ENCODE data around the gene ZSWIM1.
"Not testable (repeated sequence)": the region's sequence is repeated elsewhere in the genome, so short reads cannot be mapped to it uniquely, and the experiment has no call there.

Gene ZSWIM1

GRCh38 chr20:45890077-45890984 is 9.3 kb downstream of the ZSWIM1 start:
- peak; percentile 81 for DNase-seq

DNA sequence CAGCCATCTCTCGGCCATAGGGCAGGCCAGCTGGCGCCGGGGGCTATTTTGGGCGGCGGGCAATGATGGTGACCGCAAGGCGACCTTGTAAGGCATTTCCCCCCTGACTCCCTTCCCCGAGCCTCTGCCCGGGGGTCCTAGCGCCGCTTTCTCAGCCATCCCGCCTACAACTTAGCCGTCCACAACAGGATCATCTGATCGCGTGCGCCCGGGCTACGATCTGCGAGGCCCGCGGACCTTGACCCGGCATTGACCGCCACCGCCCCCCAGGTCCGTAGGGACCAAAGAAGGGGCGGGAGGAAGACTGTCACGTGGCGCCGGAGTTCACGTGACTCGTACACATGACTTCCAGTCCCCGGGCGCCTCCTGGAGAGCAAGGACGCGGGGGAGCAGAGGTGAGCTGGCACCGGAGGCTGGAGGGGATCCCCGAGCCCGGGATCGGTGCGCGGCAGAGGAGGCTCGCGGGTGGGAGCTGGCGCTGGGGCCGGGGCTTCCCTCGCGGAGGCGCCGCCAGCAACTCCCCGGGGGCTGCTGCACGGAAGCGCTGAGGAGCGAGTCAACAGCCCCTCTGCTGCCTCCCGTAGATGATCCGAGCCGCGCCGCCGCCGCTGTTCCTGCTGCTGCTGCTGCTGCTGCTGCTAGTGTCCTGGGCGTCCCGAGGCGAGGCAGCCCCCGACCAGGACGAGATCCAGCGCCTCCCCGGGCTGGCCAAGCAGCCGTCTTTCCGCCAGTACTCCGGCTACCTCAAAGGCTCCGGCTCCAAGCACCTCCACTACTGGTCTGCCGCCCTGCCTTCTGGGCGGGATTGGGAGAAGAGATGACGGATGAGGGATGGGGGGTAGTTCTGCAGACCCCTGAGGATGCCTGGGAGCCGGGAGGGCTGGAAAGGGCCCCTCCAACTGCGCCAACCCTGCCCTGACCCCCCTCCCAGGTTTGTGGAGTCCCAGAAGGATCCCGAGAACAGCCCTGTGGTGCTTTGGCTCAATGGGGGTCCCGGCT is 10.3 kb downstream of the ZSWIM1 start, which contains the start of the genes CTSA and NEURL2:
Gene CTSA (plus strand): TSS at position 351 of the 999 bp plus-strand sequence. CDS start 234 bp downstream, at position 585.
Gene NEURL2 (minus strand): TSS at position 224 of the 999 bp plus-strand sequence. CDS start 217 bp downstream, at position 7.
- peak; percentile 92 for DNase-seq

- DNase-seq = peak; percentile 11
Measured at GRCh38 chr20:45892049-45892825, 11.2 kb downstream of the ZSWIM1 start.

DNA sequence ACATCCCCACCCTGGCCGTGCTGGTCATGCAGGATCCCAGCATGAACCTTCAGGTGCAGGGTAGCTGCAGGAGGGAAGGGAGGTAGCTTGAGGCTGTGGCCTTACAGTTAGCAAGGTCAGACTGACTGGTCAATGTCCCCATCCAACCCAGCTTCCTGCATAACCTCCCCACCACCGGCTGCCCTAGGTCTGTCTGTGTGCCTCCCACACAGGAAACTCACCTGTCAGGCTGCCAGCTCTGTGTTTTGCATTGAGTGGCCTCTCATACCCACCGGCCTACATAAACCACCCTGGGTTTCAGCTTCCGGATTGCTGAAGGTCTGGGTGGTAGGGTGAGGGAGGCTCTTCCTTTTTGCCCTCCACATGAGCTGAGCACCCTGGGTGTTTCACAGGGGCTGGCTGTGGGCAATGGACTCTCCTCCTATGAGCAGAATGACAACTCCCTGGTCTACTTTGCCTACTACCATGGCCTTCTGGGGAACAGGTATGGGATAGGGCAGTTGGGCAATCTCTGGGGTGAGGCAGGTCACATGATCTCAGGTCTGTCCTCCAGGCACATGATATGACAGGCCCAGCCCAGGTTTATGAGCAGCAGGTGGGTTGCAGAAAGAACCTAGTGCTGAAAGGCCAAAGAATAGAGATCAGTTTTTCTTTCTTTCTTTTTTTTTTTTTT is 11.9 kb downstream of the ZSWIM1 start:
- no peak for DNase-seq

DNA sequence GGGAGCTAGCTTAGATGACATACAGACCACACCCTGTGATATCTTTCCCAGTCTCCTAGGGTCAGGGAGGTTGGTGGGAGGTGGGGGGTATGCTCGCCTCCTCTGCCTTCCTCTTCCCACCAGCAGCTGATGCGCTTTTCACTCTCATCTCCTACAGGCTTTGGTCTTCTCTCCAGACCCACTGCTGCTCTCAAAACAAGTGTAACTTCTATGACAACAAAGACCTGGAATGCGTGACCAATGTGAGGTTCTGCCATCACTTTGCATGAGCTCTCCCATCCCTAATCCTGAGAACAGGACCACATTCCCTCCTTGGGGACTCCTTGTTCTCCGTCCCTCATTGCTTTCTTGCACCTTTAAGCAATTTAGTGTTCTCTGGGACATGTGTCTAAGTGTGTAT is 12.8 kb downstream of the ZSWIM1 start:
- DNase-seq = no peak

DNA sequence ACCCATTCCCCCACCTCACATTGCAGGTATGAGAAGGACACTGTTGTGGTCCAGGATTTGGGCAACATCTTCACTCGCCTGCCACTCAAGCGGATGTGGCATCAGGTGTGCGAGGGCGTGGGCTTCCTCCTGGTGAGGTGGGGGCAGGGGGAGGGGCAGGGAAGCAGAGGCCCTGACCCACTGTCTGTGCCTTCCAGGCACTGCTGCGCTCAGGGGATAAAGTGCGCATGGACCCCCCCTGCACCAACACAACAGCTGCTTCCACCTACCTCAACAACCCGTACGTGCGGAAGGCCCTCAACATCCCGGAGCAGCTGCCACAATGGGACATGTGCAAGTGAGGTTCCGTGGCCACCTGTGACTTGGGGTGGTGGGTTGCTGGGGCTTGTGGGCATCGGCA is 13.8 kb downstream of the ZSWIM1 start:
- no peak for DNase-seq

DNA sequence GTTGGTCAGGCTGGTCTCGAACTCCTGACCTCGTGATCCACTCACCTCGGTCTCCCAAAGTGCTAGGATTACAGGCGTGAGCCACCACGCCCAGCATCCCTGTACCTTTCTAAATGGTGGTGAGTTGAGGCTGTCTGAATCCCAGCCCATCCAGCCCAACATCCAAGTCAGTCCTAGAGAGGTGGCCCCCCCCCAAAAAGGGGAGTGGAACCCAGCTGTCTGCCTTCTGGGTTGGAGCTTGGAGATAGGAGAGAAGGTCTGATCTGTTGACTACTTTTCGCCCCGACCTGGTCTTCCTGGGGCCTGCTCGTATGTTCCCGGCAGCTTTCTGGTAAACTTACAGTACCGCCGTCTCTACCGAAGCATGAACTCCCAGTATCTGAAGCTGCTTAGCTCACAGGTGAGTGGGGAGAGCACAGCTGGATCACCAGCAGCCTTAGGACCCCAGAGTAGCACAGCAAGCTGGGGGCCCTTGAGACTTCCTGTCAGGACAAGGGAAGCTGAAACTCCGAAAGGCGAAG is 15.7 kb downstream of the ZSWIM1 start:
- no peak for DNase-seq

DNA sequence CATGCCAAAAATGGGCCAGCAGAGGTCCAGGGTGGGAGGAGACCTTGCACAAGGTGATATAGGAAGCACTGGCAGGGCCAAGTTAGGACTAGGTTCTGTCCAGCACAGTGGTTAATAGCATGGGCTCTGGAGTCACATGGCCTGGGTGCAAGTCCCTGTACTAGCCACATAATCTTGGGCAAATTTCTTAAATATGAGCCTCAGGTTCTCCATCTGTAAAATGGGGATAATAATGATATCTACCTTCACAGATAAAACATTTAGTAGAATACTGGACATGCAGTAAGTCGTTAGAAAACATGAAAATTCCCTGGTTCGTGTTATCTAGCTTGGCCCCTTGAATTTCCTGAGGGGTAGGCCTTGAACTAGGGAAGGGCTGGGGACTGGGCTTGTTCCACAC is 16.3 kb downstream of the ZSWIM1 start:
- no peak for DNase-seq

DNA sequence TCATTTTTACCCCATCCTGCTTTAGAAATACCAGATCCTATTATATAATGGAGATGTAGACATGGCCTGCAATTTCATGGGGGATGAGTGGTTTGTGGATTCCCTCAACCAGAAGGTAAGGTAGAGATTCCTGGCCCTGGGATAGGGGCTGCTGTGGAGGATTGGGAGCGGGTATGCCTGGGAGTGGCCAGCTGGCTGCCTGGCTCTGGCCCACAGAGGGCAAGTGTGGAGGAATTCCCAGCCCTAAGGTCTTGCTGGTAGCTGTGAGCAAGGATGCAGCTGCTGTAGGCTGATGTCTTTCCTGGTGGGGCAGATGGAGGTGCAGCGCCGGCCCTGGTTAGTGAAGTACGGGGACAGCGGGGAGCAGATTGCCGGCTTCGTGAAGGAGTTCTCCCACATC is 16.7 kb downstream of the ZSWIM1 start:
- DNase-seq = no peak

- DNase-seq = no peak
Measured at GRCh38 chr20:45898285-45898684, 17.3 kb downstream of the ZSWIM1 start.

DNA sequence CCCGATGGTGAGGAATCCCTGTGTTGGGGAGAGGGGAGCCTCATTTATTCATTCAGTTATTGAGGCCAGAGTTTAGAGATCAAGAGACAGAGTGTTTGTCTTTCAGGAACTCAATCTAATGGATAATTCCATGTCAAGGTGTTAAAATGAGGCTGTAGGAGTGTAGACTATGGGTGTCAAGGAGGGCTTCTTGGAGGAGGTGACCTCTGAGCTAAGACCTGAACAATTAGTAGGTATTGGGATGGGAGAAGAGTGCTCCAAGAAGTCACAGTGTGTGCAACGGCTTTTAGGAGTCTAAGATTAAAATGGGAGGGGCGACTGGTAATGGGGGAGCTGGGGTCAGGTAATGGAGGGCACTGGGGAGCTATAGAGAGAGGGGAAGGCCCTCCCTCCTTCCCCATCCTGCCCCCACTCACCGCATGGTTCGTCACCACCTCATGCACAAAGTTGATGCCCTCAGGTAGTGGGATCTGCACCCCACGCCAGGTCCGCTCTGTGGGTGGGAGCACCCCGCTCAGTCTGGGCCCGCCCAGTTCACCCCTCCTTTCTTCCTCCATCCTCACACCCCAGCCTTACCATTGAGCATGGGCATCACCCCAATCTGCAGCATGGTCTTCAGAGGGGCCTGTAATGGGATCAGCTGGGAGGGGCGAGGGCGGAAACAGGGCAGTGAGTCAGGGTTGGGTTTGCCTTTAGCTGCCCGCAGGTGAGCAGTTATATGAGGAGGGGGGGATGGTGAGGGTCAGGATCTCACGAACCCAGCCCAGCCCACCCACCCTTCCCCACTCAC is 18.2 kb downstream of the ZSWIM1 start:
- no peak for DNase-seq

DNA sequence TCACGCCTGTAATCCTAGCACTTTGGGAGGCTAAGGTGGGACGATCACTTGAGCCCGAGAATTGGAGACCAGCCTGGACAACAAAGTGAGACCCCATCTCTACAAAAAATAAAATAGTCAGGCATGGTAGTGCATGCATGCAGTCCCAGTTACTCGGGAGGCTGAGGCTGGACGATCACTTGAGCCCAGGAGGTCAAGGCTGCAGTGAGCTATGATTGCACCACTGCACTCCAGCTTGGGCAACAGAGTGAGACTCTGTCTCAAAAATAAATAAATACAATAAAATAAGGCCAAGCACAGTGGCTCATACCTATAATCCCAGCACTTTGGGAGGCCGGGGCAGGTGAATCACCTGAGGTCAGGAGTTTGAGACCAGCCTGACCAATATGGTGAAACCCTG is 20.3 kb downstream of the ZSWIM1 start:
- DNase-seq = not testable (repeated sequence)

- DNase-seq = no peak
Measured at GRCh38 chr20:45902199-45902701, 21.2 kb downstream of the ZSWIM1 start.

- DNase-seq = no peak
Measured at GRCh38 chr20:45904583-45905504, 23.8 kb downstream of the ZSWIM1 start.

DNA sequence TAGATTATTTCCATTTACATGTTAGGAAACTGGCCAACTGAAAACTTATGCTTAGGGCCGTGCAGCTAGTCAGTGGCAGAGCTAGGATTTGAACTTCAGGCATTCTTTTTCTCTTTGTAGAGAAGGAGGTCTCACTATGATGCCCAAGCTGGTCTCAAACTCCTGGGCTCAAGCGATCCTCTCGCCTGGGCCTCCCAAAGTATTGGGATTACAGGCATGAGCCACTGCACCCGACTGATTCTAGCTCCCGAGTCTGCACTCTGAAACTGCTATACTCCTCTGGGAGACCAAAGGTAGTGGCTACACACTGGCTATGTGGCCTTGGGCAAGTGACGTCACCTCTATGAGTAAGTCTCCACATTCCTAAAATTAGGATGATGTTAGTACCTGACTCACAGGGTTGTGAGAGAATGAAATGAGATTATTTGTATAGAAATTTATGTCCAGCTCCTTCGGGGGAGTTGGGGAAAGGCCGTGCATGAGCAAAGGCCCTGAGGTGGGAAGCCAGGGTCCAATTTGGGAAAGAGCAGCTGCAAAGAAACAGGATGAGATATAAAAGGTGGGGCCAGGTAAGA is 24.6 kb downstream of the ZSWIM1 start:
- DNase-seq = peak; percentile 58

- no peak for DNase-seq
Measured at GRCh38 chr20:45907219-45907948, 26.4 kb downstream of the ZSWIM1 start.

- no peak for DNase-seq
Measured at GRCh38 chr20:45908084-45908483, 27.1 kb downstream of the ZSWIM1 start.

GRCh38 chr20:45909336-45909808 is 28.3 kb downstream of the ZSWIM1 start:
- DNase-seq = no peak
